Colonic mucosa (tissue), 4 donors: ENCODE results near the gene PPP1R14C. TPM values are rescaled to one million over a fixed set of nuclear protein-coding genes. Genes with fewer than 3 reads are reported as not detected.

ENCODE experiments used
- DNase-seq: peaks from one replicate; pipeline ENCODE4 v3.0.0-alpha.2; 2020
- H3K27ac ChIP-seq: fragments of 200-600 bp; one replicate; pipeline ENCODE4 v1.8.0; 2021
- H3K27me3 ChIP-seq: fragments of 200-600 bp; one replicate; pipeline ENCODE4 v1.8.0; 2021
- H3K36me3 ChIP-seq: fragments of 200-600 bp; one replicate; pipeline ENCODE4 v1.8.0; 2021
- H3K4me1 ChIP-seq: fragments of 200-600 bp; one replicate; pipeline ENCODE4 v1.8.0; 2021; ENCODE audit warnings: mild to moderate bottlenecking
- H3K4me3 ChIP-seq: fragments of 200-600 bp; one replicate; pipeline ENCODE4 v1.8.0; 2021
- H3K9ac ChIP-seq, 2 donors: one replicate each; pipeline ENCODE4 v1.7.0; 2013; ENCODE audit warnings: control low read depth in 2 of 2, low read depth in 2 of 2, low read length in 2 of 2
- H3K9me3 ChIP-seq: fragments of 200-600 bp; one replicate; pipeline ENCODE4 v1.8.0; 2021
- CTCF ChIP-seq: fragments of 200-600 bp; IDR thresholded peaks from one replicate; pipeline ENCODE4 v1.8.0; 2022; ENCODE audit warnings: antibody characterized with exemption, mild to moderate bottlenecking
- intact Hi-C: fragments of 100-400 bp; cut with DNase I; formaldehyde crosslinking; loops from one replicate; pipeline ENCODE4 v1.14.1; 2022
- total RNA-seq, 2 donors: library from RNA; stranded (reverse); fragmentation: NEBNext Ultra II Directional in 1 of 2; extraction: Animal tissue kit (Norgen Biotek cat#: 25700) in 1 of 2; gene quantifications; one replicate each; pipeline ENCODE4 v1.2.1, GENCODE V29; 2021
- donor health status: healthy.
- donor health status: DM: no; HTN: no; CAD: no.
- donor health status: DM: no; HTN: no; CAD: no.

PPP1R14C gene
- total RNA-seq, 2 donors from 2014 or later: 23.7 to 27.3 TPM

DNA sequence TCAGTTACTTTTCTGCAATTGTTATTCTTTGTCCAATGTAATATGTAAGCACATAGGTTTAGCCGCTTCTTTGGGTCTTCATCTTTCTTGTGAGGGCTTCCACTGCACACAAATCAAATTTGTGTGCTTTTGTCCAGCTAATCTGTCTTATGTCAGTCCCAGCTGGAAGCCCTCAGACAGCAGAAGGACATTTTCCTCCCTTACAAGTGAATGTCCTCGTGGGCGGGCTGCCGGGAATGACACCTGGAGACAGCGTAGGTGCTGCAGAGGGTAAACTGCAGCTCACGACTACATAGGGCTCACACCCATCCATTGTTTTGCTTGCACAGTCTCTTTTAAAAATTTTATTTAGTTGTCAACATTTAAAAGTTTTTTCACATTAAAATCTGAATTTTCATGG, 24.6 kb upstream of the PPP1R14C start:
- TF ChIP-seq CTCF: no peak
- Histone ChIP-seq H3K4me3 (no peak overlapping the region), H3K36me3 (no peaks in the 10 kb centered on the region), H3K27me3 (no peaks in the 10 kb centered on the region), H3K27ac (no peak overlapping the region), H3K9ac (no peak overlapping the region), H3K9me3 (no peaks in the 10 kb centered on the region), H3K4me1 (no peaks in the 10 kb centered on the region)
- intact Hi-C loops: no loop called here
- DNase-seq: no peak

- H3K36me3 ChIP-seq: no peaks in the 10 kb centered on the region
- intact Hi-C loops: no loop called here
- no peak overlapping the region for H3K4me3 ChIP-seq
- H3K27ac ChIP-seq: no peak overlapping the region
- no peaks in the 10 kb centered on the region for H3K4me1 ChIP-seq
- no peaks in the 10 kb centered on the region for H3K27me3 ChIP-seq
- no peak for DNase-seq
- no peak for TF ChIP-seq CTCF
- no peaks in the 10 kb centered on the region for H3K9me3 ChIP-seq
- peak overlapping the region in 1 of 2 donors; percentile 26 for H3K9ac ChIP-seq
Observed at GRCh38 chr6:150118627-150119026, 24.2 kb upstream of the PPP1R14C start.

DNA sequence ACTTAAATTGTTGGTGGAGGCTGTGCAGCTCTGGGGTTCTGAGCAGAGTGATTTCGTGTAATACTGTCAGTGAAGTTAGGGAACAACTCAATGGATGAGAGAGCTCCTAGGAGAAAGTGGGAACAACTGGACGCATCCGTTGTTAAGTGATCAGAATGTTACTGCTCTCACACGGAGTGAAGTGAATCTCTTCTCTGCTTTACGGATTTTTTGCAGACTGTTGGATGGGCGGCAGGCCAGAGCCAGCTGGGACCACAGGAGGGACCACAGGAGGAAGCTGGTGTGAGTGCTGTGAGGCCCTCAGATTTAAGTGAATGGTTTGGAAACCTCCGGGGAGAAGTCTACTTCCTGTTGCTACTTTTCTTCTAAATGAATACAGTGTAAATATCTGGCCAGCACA, 23.7 kb upstream of the PPP1R14C start:
- Histone ChIP-seq H3K9ac (peak overlapping the region in 1 of 2 donors; percentile 26), H3K27ac (no peak overlapping the region), H3K4me1 (no peaks in the 10 kb centered on the region), H3K4me3 (no peak overlapping the region), H3K27me3 (no peaks in the 10 kb centered on the region), H3K36me3 (no peaks in the 10 kb centered on the region), H3K9me3 (no peaks in the 10 kb centered on the region)
- DNase-seq: no peak
- no peak for TF ChIP-seq CTCF
- intact Hi-C loops: no loop called here

GRCh38 chr6:150123645-150124044, 19.2 kb upstream of the PPP1R14C start:
- Histone ChIP-seq H3K27ac (no peak overlapping the region), H3K36me3 (no peaks in the 10 kb centered on the region), H3K4me3 (no peak overlapping the region), H3K4me1 (no peaks in the 10 kb centered on the region), H3K27me3 (no peaks in the 10 kb centered on the region), H3K9me3 (no peaks in the 10 kb centered on the region), H3K9ac (no peak overlapping the region)
- DNase-seq: no peak
- intact Hi-C loops: no loop called here
- no peak for TF ChIP-seq CTCF

DNA sequence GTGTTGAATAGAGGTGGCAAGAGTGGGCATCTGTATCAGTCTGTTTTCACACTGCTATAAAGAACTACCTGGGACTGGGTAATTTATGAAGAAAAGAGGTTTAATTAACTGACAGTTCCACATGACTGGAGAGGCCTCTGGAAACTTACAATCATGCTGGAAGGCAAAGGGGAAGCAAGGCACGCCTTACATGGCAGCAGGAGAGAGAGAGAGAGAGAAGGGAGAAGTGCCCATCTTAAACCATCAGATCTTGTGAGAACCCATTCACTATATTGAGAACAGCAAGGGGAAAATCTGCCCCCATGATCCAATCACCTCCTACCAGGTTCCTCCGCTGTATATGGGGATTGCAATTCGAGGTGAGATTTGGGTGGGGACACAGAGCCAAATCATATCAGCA, 18.6 kb upstream of the PPP1R14C start:
- Histone ChIP-seq H3K9me3 (no peaks in the 10 kb centered on the region), H3K4me1 (no peaks in the 10 kb centered on the region), H3K27ac (no peak overlapping the region), H3K4me3 (no peak overlapping the region), H3K27me3 (no peaks in the 10 kb centered on the region), H3K9ac (no peak overlapping the region), H3K36me3 (no peaks in the 10 kb centered on the region)
- intact Hi-C loops: no loop called here
- no peak for DNase-seq
- TF ChIP-seq CTCF: no peak
